ENCODE data around the gene ZNF407.

ZNF407 gene

DNA sequence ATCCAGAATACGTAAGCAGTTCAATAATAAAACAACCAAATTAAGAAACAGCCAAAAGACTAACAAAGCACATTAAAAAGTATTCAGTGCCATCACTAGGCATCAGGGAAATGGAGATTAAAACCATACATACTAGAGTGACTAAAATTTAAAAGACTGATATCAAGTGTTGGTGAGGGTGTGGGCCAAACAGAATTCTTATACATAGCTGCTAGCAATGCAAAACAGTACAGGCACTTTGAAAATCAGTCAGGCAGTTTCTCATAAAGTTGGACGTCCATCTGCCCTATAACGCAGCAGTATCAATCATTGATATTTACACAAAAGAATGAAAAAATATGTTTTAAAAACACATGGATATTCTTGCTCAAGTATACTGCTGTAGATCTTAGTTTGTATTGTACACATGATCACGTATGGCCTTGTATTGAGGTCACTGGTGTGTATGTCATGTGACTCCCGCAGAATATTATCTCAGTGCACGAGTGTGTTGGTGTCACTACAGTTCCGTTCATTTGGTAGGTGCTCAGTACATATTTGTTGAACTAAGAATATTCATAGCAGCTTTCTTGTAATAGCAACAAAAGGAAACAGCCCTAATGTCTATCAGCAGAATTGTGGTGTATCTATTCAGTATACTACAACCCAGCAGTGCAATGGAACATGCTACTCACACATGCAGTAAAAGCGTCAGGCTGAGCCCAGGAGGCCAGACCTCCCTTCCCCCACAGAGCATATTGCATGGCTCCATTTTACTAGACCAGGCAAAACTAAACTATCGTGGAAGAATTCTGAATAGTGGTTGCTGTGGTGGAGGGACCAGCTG is 28.6 kb downstream of the ZNF407 start:
- Histone ChIP-seq H3K36me3 (ENCODE audit: insufficient read depth, low read length) (no peaks in the 10 kb centered on the region), H3K9ac (ENCODE audit: low read depth, low read length) (no peak overlapping the region), H3K4me1 (ENCODE audit: insufficient read depth, low read length) (peaks cover 9% of the 10 kb centered on the region; the same call in 1 of the 2 replicates), H3K9me3 (ENCODE audit: control insufficient read depth, insufficient read depth, low read length) (no peaks in the 10 kb centered on the region)

DNA sequence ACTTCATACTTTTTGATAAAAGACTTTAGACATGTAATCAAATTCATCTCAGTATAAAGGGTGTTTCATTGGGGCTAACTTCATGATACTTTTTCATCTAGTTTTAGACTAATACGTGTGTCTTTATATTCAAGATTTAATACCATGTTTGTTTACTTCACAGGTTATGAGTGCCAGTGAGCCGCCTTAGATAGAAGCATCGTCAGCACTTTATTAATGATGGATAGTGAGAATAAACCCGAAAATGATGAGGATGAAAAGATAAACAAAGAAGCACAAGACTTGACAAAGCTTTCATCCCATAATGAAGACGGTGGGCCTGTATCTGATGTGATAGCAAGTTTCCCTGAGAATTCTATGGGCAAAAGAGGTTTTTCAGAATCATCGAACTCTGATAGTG is 33.1 kb downstream of the ZNF407 start:
- no peak overlapping the region for H3K9ac ChIP-seq (ENCODE audit: low read depth, low read length)
- no peaks in the 10 kb centered on the region for H3K9me3 ChIP-seq (ENCODE audit: control insufficient read depth, insufficient read depth, low read length)
- H3K4me1 ChIP-seq (ENCODE audit: insufficient read depth, low read length): 0 out of 2 replicates have a peak, but pooled peaks cover 3% of the 10 kb centered on the region
- no peaks in the 10 kb centered on the region for H3K36me3 ChIP-seq (ENCODE audit: insufficient read depth, low read length)

DNA sequence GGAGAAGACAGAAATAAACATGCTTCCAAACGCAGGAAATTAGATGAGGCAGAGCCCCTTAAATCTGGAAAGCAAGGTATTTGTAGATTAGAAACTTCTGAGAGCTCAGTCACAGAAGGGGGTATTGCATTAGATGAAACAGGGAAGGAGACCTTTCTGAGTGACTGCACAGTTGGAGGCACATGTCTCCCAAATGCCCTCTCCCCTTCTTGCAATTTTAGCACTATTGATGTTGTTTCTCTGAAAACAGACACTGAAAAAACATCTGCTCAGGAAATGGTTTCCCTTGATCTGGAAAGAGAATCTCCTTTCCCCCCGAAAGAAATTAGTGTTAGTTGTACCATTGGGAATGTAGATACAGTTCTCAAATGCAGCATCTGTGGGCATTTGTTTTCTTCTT is 33.5 kb downstream of the ZNF407 start:
- no peaks in the 10 kb centered on the region for H3K9me3 ChIP-seq (ENCODE audit: control insufficient read depth, insufficient read depth, low read length)
- H3K4me1 ChIP-seq (ENCODE audit: insufficient read depth, low read length): 0 out of 2 replicates have a peak, but pooled peaks cover 3% of the 10 kb centered on the region
- no peak overlapping the region for H3K9ac ChIP-seq (ENCODE audit: low read depth, low read length)
- H3K36me3 ChIP-seq (ENCODE audit: insufficient read depth, low read length): no peaks in the 10 kb centered on the region

DNA sequence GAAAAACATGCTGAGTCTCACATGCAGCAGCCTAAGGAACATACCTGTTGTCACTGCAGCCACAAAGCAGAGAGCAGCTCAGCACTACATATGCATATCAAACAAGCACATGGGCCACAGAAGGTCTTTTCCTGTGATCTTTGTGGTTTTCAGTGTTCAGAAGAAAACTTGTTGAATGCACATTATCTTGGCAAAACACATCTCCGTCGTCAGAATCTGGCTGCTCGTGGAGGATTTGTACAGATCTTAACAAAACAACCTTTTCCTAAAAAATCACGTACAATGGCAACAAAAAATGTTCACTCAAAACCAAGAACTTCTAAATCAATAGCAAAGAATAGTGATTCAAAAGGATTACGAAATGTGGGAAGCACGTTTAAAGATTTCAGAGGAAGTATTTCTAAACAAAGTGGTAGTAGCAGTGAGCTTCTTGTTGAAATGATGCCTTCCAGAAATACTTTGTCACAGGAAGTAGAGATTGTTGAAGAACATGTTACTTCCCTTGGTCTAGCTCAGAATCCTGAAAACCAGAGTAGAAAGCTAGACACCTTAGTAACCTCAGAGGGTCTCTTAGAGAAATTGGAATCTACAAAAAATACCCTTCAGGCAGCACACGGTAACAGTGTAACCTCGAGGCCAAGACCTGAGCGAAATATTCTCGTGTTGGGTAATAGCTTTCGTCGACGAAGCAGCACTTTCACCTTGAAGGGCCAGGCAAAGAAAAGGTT is 34.1 kb downstream of the ZNF407 start:
- 0 out of 2 replicates have a peak, but pooled peaks cover 3% of the 10 kb centered on the region for H3K4me1 ChIP-seq (ENCODE audit: insufficient read depth, low read length)
- no peaks in the 10 kb centered on the region for H3K9me3 ChIP-seq (ENCODE audit: control insufficient read depth, insufficient read depth, low read length)
- H3K36me3 ChIP-seq (ENCODE audit: insufficient read depth, low read length): no peaks in the 10 kb centered on the region
- no peak overlapping the region for H3K9ac ChIP-seq (ENCODE audit: low read depth, low read length)

- no peak overlapping the region for H3K9ac ChIP-seq (ENCODE audit: low read depth, low read length)
- no peaks in the 10 kb centered on the region for H3K9me3 ChIP-seq (ENCODE audit: control insufficient read depth, insufficient read depth, low read length)
- 0 out of 2 replicates have a peak, but pooled peaks cover 3% of the 10 kb centered on the region for H3K4me1 ChIP-seq (ENCODE audit: insufficient read depth, low read length)
- H3K36me3 ChIP-seq (ENCODE audit: insufficient read depth, low read length): no peaks in the 10 kb centered on the region
Measured at GRCh38 chr18:74632351-74632679, 34.6 kb downstream of the ZNF407 start.

DNA sequence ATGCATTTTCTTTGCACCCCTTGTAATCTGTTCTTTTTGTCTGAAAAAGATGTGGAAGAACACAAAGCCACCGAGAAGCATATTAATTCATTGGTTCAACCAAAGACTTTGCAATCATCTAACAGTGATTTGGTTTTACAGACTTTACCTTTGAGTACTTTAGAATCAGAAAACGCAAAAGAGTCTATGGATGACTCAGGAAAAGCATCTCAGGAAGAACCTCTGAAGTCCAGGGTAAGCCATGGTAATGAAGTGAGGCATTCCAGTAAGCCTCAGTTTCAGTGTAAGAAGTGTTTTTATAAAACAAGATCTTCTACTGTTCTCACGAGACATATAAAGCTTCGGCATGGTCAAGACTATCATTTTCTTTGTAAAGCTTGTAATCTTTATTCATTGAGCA is 35.2 kb downstream of the ZNF407 start:
- Histone ChIP-seq H3K9ac (ENCODE audit: low read depth, low read length) (no peak overlapping the region), H3K36me3 (ENCODE audit: insufficient read depth, low read length) (no peaks in the 10 kb centered on the region), H3K4me1 (ENCODE audit: insufficient read depth, low read length) (peaks cover 4% of the 10 kb centered on the region; the same call in 1 of the 2 replicates), H3K9me3 (ENCODE audit: control insufficient read depth, insufficient read depth, low read length) (no peaks in the 10 kb centered on the region)

GRCh38 chr18:74633652-74634352 is 36.1 kb downstream of the ZNF407 start:
- H3K9ac ChIP-seq (ENCODE audit: low read depth, low read length): no peak overlapping the region; the same call in 1 of the 2 replicates
- peaks cover 10% of the 10 kb centered on the region; the same call in 1 of the 2 replicates for H3K4me1 ChIP-seq (ENCODE audit: insufficient read depth, low read length)
- no peaks in the 10 kb centered on the region for H3K36me3 ChIP-seq (ENCODE audit: insufficient read depth, low read length)
- no peaks in the 10 kb centered on the region for H3K9me3 ChIP-seq (ENCODE audit: control insufficient read depth, insufficient read depth, low read length)

DNA sequence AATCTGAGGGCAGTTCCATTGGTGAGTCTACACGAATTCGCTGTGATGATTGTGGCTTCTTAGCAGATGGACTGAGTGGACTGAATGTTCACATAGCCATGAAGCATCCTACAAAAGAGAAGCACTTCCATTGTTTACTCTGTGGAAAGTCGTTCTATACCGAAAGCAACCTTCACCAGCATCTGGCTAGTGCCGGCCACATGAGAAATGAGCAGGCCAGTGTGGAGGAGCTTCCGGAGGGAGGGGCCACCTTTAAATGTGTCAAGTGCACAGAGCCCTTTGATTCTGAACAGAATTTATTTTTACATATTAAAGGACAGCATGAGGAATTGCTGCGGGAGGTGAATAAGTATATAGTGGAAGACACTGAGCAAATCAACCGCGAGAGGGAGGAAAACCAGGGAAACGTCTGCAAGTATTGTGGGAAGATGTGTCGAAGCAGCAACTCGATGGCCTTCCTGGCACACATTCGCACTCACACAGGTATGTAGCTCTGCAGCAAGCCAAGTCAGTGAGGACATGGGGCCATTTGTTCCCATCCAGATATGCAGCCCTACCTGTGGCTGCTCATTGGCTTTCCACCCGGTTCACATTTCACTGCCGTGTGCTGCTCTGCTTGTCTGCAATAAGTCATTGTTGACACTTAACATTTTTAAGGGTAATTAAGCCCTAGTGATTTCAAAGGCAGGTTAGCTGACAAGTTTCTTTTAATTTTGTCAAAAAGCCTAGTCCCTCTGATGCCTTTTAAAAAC is 37.7 kb downstream of the ZNF407 start:
- no peak overlapping the region for H3K9ac ChIP-seq (ENCODE audit: low read depth, low read length)
- H3K36me3 ChIP-seq (ENCODE audit: insufficient read depth, low read length): no peaks in the 10 kb centered on the region
- no peaks in the 10 kb centered on the region for H3K9me3 ChIP-seq (ENCODE audit: control insufficient read depth, insufficient read depth, low read length)
- peaks cover 10% of the 10 kb centered on the region for H3K4me1 ChIP-seq (ENCODE audit: insufficient read depth, low read length)

GRCh38 chr18:74637070-74637469 is 39.4 kb downstream of the ZNF407 start:
- Histone ChIP-seq H3K9me3 (ENCODE audit: control insufficient read depth, insufficient read depth, low read length) (no peaks in the 10 kb centered on the region), H3K4me1 (ENCODE audit: insufficient read depth, low read length) (peaks cover 16% of the 10 kb centered on the region), H3K36me3 (ENCODE audit: insufficient read depth, low read length) (no peaks in the 10 kb centered on the region), H3K9ac (ENCODE audit: low read depth, low read length) (no peak overlapping the region)

DNA sequence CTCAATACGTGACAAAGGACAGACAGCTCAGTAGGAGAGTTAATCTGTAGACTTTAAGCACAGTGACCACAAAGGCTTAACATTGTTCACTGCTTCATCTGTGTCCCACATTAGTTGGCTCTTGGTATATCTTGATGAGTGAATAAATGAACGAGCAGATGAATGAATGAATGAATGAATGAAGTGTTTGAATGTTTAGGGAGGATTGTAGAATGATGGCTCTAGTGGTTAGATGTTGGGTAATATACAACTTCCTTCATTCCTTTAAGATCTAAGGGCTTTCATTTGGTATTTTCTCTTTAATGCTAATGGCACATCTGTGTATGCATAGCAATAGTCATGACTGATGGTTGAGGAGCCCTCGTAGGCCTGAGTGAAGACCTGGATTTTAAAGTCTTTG is 40.5 kb downstream of the ZNF407 start:
- H3K9me3 ChIP-seq (ENCODE audit: control insufficient read depth, insufficient read depth, low read length): no peaks in the 10 kb centered on the region
- H3K9ac ChIP-seq (ENCODE audit: low read depth, low read length): no peak overlapping the region
- H3K4me1 ChIP-seq (ENCODE audit: insufficient read depth, low read length): peaks cover 16% of the 10 kb centered on the region
- H3K36me3 ChIP-seq (ENCODE audit: insufficient read depth, low read length): no peaks in the 10 kb centered on the region

DNA sequence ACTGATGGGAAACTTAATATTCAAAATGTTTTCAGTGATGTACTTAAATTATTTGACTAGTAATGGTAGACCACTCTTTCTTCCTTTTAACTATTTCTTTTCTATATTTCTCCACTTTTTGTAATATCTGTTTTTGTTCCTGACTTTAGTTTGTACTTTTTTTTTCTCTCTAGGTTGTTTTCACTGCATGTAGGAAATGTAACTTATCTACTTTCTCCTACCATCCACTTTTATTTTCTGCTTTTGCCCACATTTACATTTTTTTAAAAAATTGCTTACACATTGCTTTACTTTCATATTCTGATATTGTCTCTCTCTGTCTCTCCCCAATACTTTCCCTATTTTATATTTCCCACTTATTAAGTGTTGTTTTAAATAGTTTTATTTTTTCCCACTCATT is 47.0 kb downstream of the ZNF407 start:
- Histone ChIP-seq H3K36me3 (ENCODE audit: insufficient read depth, low read length) (no peaks in the 10 kb centered on the region), H3K9ac (ENCODE audit: low read depth, low read length) (no peak overlapping the region), H3K4me1 (ENCODE audit: insufficient read depth, low read length) (peaks cover 6% of the 10 kb centered on the region; the same call in 1 of the 2 replicates), H3K9me3 (ENCODE audit: control insufficient read depth, insufficient read depth, low read length) (no peaks in the 10 kb centered on the region)

GRCh38 chr18:74645679-74646078 is 48.0 kb downstream of the ZNF407 start:
- peaks cover 2% of the 10 kb centered on the region; the same call in 1 of the 2 replicates for H3K4me1 ChIP-seq (ENCODE audit: insufficient read depth, low read length)

GRCh38 chr18:74651327-74652128 is 53.9 kb downstream of the ZNF407 start:
- Histone ChIP-seq H3K36me3 (ENCODE audit: insufficient read depth, low read length) (no peaks in the 10 kb centered on the region), H3K9ac (ENCODE audit: low read depth, low read length) (no peak overlapping the region), H3K4me1 (ENCODE audit: insufficient read depth, low read length) (no peaks in the 10 kb centered on the region; the same call in 1 of the 2 replicates), H3K9me3 (ENCODE audit: control insufficient read depth, insufficient read depth, low read length) (no peaks in the 10 kb centered on the region)

More at GRCh38 chr18:74645679-74646078, 48.0 kb downstream of the ZNF407 start:
- Histone ChIP-seq H3K9ac (ENCODE audit: low read depth, low read length) (no peak overlapping the region), H3K36me3 (ENCODE audit: insufficient read depth, low read length) (no peaks in the 10 kb centered on the region), H3K9me3 (ENCODE audit: control insufficient read depth, insufficient read depth, low read length) (no peaks in the 10 kb centered on the region)
